ENCODE data around the gene HSD17B8. TPM values are rescaled to one million over a fixed set of nuclear protein-coding genes. Genes with fewer than 3 reads are reported as not detected.

The HSD17B8 gene
- total RNA-seq, 4 donors from 2014 or later, result 2.0 to 15.0 (median 12.9) TPM

DNA sequence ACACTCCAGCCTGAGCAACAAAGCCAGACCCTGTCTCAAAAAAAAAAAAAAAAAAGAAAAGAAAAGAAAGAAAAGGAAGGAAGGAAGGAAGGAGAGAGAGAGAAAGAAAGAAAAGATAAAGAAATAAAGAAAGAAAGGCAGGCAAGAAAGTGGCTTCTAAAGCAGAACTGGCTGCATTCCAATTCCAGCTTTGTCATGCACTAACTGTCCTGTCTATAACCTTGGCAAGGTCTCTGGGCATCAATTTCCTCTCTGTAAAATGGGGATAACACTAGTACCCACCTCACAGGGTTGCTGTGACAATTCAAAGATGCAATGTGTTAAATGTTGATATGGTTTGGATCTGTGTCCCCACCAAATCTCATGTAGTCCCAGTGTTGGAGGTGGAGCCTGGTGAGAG lies 31.9 kb downstream of the HSD17B8 start:
- Histone ChIP-seq H3K27me3 (peaks cover 0 to 69% (median 5%) of the 10 kb centered on the region in 4 donors), H3K4me1 (no peaks in the 10 kb centered on the region), H3K4me3 (no peak overlapping the region), H3K27ac (replicated peaks in 1 of 4) (no peak overlapping the region), H3K36me3 (no peaks in the 10 kb centered on the region), H3K9me3 (no peaks in the 10 kb centered on the region)
- DNase-seq (ENCODE audit: extremely low spot score), result no peak
- TF ChIP-seq POLR2A (IDR thresholded peaks at IDR 0.05; ENCODE audit: low read depth) (no peak), POLR2AphosphoS5 (IDR thresholded peaks at IDR 0.05) (no peak)
- TF ChIP-seq, protein P1, sequence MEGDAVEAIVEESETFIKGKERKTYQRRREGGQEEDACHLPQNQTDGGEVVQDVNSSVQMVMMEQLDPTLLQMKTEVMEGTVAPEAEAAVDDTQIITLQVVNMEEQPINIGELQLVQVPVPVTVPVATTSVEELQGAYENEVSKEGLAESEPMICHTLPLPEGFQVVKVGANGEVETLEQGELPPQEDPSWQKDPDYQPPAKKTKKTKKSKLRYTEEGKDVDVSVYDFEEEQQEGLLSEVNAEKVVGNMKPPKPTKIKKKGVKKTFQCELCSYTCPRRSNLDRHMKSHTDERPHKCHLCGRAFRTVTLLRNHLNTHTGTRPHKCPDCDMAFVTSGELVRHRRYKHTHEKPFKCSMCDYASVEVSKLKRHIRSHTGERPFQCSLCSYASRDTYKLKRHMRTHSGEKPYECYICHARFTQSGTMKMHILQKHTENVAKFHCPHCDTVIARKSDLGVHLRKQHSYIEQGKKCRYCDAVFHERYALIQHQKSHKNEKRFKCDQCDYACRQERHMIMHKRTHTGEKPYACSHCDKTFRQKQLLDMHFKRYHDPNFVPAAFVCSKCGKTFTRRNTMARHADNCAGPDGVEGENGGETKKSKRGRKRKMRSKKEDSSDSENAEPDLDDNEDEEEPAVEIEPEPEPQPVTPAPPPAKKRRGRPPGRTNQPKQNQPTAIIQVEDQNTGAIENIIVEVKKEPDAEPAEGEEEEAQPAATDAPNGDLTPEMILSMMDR (IDR thresholded peaks at IDR 0.05), result no peak
- intact Hi-C loops (cut with DNase I), result no loop called here

DNA sequence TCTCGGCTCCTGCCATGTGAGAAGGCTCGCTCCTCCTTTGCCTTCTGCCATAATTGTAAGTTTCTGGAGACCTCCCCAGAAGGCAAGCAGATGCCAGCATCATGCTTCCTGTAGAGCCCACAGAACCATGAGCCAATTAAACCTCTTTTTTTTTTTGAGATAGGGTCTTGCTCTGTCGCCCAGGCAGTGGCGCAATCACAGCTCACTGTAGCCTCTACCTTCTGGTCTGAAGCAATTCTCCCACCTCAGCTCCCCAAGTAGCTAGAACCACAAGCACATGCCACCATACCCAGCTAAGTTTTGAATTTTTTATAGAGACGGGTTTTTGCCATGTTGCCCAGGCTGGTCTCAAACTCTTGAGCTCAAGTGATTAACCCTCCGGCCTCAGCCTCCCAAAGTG lies 32.4 kb downstream of the HSD17B8 start:
- intact Hi-C loops (cut with DNase I), result no loop called here
- Histone ChIP-seq H3K27me3 (peaks cover 0 to 71% (median 5%) of the 10 kb centered on the region in 4 donors), H3K27ac (replicated peaks in 1 of 4) (no peak overlapping the region), H3K4me1 (no peaks in the 10 kb centered on the region), H3K9me3 (no peaks in the 10 kb centered on the region), H3K4me3 (no peak overlapping the region), H3K36me3 (no peaks in the 10 kb centered on the region)
- 79% methylated on average over 6 of the region's 6 CpGs for WGBS
- no peak for TF ChIP-seq POLR2AphosphoS5 (IDR thresholded peaks at IDR 0.05)
- no peak for TF ChIP-seq EP300 (IDR thresholded peaks at IDR 0.05)
- TF ChIP-seq, protein P1 (IDR thresholded peaks at IDR 0.05), result no peak
- TF ChIP-seq POLR2A (IDR thresholded peaks at IDR 0.05; ENCODE audit: low read depth), result no peak
- DNase-seq (ENCODE audit: extremely low spot score), result no peak

DNA sequence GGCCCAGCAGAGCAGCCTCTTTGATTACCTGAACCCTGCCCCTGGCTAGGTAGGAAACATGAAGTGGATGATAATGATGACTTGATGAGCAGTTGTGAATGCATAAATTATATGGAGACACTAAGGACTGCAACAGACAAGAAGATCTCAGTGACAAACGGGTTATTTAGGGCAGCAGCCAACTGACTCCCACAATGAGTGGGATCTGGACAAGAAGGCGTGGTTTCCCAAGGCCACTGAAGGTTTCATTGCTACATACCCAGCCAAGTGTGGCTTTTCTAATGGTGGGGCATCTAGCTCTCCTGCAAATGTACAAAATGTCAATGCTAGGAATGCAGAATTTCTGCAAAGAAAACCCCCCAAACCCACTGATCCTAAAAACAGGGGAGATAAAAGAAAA lies 33.3 kb downstream of the HSD17B8 start:
- no peaks in the 10 kb centered on the region for H3K36me3 ChIP-seq
- peaks cover 0 to 70% (median 5%) of the 10 kb centered on the region in 4 donors for H3K27me3 ChIP-seq
- no peaks in the 10 kb centered on the region for H3K9me3 ChIP-seq
- no peak overlapping the region for H3K27ac ChIP-seq (replicated peaks in 1 of 4)
- DNase-seq (ENCODE audit: extremely low spot score), result no peak
- TF ChIP-seq EP300 (IDR thresholded peaks at IDR 0.05) (no peak), POLR2A (IDR thresholded peaks at IDR 0.05; ENCODE audit: low read depth) (no peak)
- no peak overlapping the region for H3K4me3 ChIP-seq
- WGBS, result 50% methylated on average over 2 of the region's 2 CpGs
- intact Hi-C loops (cut with DNase I), result no loop called here
- no peaks in the 10 kb centered on the region for H3K4me1 ChIP-seq

DNA sequence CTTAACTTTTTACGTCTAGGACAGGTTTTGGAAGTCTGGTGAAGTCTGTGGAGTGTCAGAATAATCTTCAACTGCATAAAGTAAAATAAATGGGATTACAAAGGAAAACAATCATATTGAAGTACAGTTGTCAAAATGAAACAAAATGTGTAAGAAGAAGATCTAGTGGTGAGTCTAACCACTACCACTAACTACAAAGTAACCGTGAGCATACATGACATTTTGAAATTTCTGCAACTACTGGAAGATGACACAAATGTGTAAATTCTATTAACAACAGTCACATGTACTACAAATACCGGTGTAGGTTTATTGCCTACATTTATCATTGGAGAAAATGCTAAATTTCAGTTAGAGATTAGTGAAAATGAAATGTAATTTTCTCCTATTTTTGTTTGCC lies 37.5 kb downstream of the HSD17B8 start:
- Histone ChIP-seq H3K9me3 (no peaks in the 10 kb centered on the region), H3K27ac (replicated peaks in 1 of 4) (no peak overlapping the region), H3K4me1 (no peaks in the 10 kb centered on the region), H3K27me3 (peaks cover 0 to 45% (median 0%) of the 10 kb centered on the region in 4 donors), H3K36me3 (no peaks in the 10 kb centered on the region), H3K4me3 (no peak overlapping the region)
- DNase-seq (ENCODE audit: extremely low spot score), result no peak
- intact Hi-C loops (cut with DNase I), result no loop called here
- TF ChIP-seq, protein P1 (IDR thresholded peaks at IDR 0.05), result no peak
- TF ChIP-seq EP300 (IDR thresholded peaks at IDR 0.05), result no peak
- WGBS, result 62% methylated on average over 3 of the region's 3 CpGs

DNA sequence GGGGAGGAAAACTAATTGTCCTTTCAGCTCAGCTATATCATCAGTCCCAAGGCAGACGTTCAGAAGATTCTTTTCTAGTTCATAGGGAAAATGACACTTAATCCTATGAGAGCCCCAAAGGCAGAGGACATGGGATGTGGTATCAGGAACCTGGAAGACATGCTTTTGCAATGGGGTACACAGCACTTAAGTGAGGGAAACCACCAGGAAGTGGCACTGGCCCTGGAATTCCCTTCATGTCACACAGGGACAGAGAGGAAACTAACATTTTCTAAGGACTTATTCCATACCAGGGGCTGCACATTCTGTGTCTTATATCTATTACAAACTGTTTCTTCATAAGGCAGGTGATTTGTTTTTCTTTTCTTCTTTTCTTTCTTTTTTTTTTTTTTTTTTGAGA lies 39.0 kb downstream of the HSD17B8 start:
- H3K9me3 ChIP-seq, result no peaks in the 10 kb centered on the region
- no peak overlapping the region for H3K4me3 ChIP-seq
- 8% methylated on average over 1 of the region's 1 CpG for WGBS
- H3K27me3 ChIP-seq, result peaks cover 0 to 34% (median 0%) of the 10 kb centered on the region in 4 donors
- H3K27ac ChIP-seq (replicated peaks in 1 of 4), result no peak overlapping the region
- TF ChIP-seq POLR2AphosphoS5 (IDR thresholded peaks at IDR 0.05), result no peak
- no peak for TF ChIP-seq EP300 (IDR thresholded peaks at IDR 0.05)
- no peak for TF ChIP-seq POLR2A (IDR thresholded peaks at IDR 0.05; ENCODE audit: low read depth)
- TF ChIP-seq, protein P1 (IDR thresholded peaks at IDR 0.05), result no peak
- intact Hi-C loops (cut with DNase I), result no loop called here
- peaks cover 6 to 9% (median 9%) of the 10 kb centered on the region in 4 donors for H3K4me1 ChIP-seq
- H3K36me3 ChIP-seq, result no peaks in the 10 kb centered on the region
- DNase-seq (ENCODE audit: extremely low spot score), result no peak
